ENCODE measurements around the gene EPHA6.

The EPHA6 gene

GRCh38 chr3:97029972-97030371, 215.6 kb downstream of the EPHA6 start:
- ChIA-PET CTCF (no interaction called here), POLR2A (no interaction called here)
- no peak for DNase-seq (ENCODE audit: extremely low spot score)
- TF ChIP-seq PKNOX1 (IDR thresholded peaks at IDR 0.05), result no peak
- no peak for TF ChIP-seq FOXM1 (IDR thresholded peaks at IDR 0.05; ENCODE audit: borderline replicate concordance)
- TF ChIP-seq SUZ12 (IDR thresholded peaks at IDR 0.05), result no peak
- no peak for TF ChIP-seq ARNT (IDR thresholded peaks at IDR 0.05)
- no peak for TF ChIP-seq LEF1 (IDR thresholded peaks at IDR 0.05; ENCODE audit: borderline replicate concordance)
- no peak for TF ChIP-seq CTBP1 (IDR thresholded peaks at IDR 0.05; ENCODE audit: borderline replicate concordance)
- TF ChIP-seq ELF4 (IDR thresholded peaks at IDR 0.05), result no peak
- no peak for TF ChIP-seq TARDBP (IDR thresholded peaks at IDR 0.05)

GRCh38 chr3:97037294-97037943, 223.0 kb downstream of the EPHA6 start:
- ChIA-PET CTCF (interaction anchor here (0.6 kb wide), 1 partner anchor 128 kb away, joined by 3 read pairs; no protein-coding TSS in a partner anchor), POLR2A (no interaction called here)
- no peak for DNase-seq (ENCODE audit: extremely low spot score)
- TF ChIP-seq PKNOX1 (IDR thresholded peaks at IDR 0.05) (no peak), BHLHE40 (IDR thresholded peaks at IDR 0.05; ENCODE audit: borderline replicate concordance) (no peak), L3MBTL2 (conservative IDR thresholded peaks at IDR 0.05) (no peak), FOXK2 (IDR thresholded peaks at IDR 0.05) (no peak), ZNF384 (IDR thresholded peaks at IDR 0.05) (no peak), CTBP1 (IDR thresholded peaks at IDR 0.05; ENCODE audit: borderline replicate concordance) (no peak)

GRCh38 chr3:97043411-97043810, 229.0 kb downstream of the EPHA6 start:
- no peak for TF ChIP-seq HDGF (IDR thresholded peaks at IDR 0.05; ENCODE audit: borderline replicate concordance)
- TF ChIP-seq SP1 (IDR thresholded peaks at IDR 0.05), result no peak
- no peak for TF ChIP-seq FOXM1 (IDR thresholded peaks at IDR 0.05; ENCODE audit: borderline replicate concordance)
- no peak for TF ChIP-seq L3MBTL2 (conservative IDR thresholded peaks at IDR 0.05)
- TF ChIP-seq SUZ12 (IDR thresholded peaks at IDR 0.05), result no peak
- no peak for TF ChIP-seq NFRKB (IDR thresholded peaks at IDR 0.05)
- TF ChIP-seq FOXA1 (IDR thresholded peaks at IDR 0.05), result no peak
- no peak for TF ChIP-seq TARDBP (IDR thresholded peaks at IDR 0.05)
- no peak for TF ChIP-seq CTBP1 (IDR thresholded peaks at IDR 0.05; ENCODE audit: borderline replicate concordance)
- no peak for TF ChIP-seq FOXK2 (IDR thresholded peaks at IDR 0.05)
- no peak for TF ChIP-seq LEF1 (IDR thresholded peaks at IDR 0.05; ENCODE audit: borderline replicate concordance)
- TF ChIP-seq ELF4 (IDR thresholded peaks at IDR 0.05), result no peak
- no peak for TF ChIP-seq ARNT (IDR thresholded peaks at IDR 0.05)
- TF ChIP-seq PKNOX1 (IDR thresholded peaks at IDR 0.05), result no peak
- no peak for TF ChIP-seq BHLHE40 (IDR thresholded peaks at IDR 0.05; ENCODE audit: borderline replicate concordance)
- no peak for TF ChIP-seq ZNF384 (IDR thresholded peaks at IDR 0.05)
- CTCF ChIA-PET, result no interaction called here
- no peak for DNase-seq (ENCODE audit: extremely low spot score)
- POLR2A ChIA-PET, result no interaction called here

- TF ChIP-seq TARDBP (IDR thresholded peaks at IDR 0.05) (no peak), BHLHE40 (IDR thresholded peaks at IDR 0.05; ENCODE audit: borderline replicate concordance) (no peak)
- no peak for DNase-seq (ENCODE audit: extremely low spot score)
- ChIA-PET POLR2A (no interaction called here), CTCF (no interaction called here)
These were observed 243.0 kb downstream of the EPHA6 start for GRCh38 chr3:97057365-97057764.

GRCh38 chr3:97059168-97059567, 244.8 kb downstream of the EPHA6 start:
- POLR2A ChIA-PET, result no interaction called here

GRCh38 chr3:97066531-97066930, 252.1 kb downstream of the EPHA6 start:
- ChIA-PET POLR2A (no interaction called here), CTCF (no interaction called here)
- TF ChIP-seq FOXM1 (IDR thresholded peaks at IDR 0.05; ENCODE audit: borderline replicate concordance) (no peak), CTBP1 (IDR thresholded peaks at IDR 0.05; ENCODE audit: borderline replicate concordance) (no peak), L3MBTL2 (conservative IDR thresholded peaks at IDR 0.05) (no peak), TARDBP (IDR thresholded peaks at IDR 0.05) (no peak), ZNF384 (IDR thresholded peaks at IDR 0.05) (no peak), HDGF (IDR thresholded peaks at IDR 0.05; ENCODE audit: borderline replicate concordance) (no peak), ELF4 (IDR thresholded peaks at IDR 0.05) (no peak), NFRKB (IDR thresholded peaks at IDR 0.05) (no peak), BHLHE40 (IDR thresholded peaks at IDR 0.05; ENCODE audit: borderline replicate concordance) (no peak)
- DNase-seq (ENCODE audit: extremely low spot score), result no peak

More at GRCh38 chr3:97059168-97059567, 244.8 kb downstream of the EPHA6 start:
- CTCF ChIA-PET, result no interaction called here
- no peak for DNase-seq (ENCODE audit: extremely low spot score)
- no peak for TF ChIP-seq NFRKB (IDR thresholded peaks at IDR 0.05)
- no peak for TF ChIP-seq LEF1 (IDR thresholded peaks at IDR 0.05; ENCODE audit: borderline replicate concordance)
- no peak for TF ChIP-seq PKNOX1 (IDR thresholded peaks at IDR 0.05)
- no peak for TF ChIP-seq HDGF (IDR thresholded peaks at IDR 0.05; ENCODE audit: borderline replicate concordance)
- TF ChIP-seq FOXK2 (IDR thresholded peaks at IDR 0.05), result no peak
- no peak for TF ChIP-seq ELF4 (IDR thresholded peaks at IDR 0.05)
- TF ChIP-seq ZNF384 (IDR thresholded peaks at IDR 0.05), result no peak
- TF ChIP-seq L3MBTL2 (conservative IDR thresholded peaks at IDR 0.05), result no peak
- no peak for TF ChIP-seq SUZ12 (IDR thresholded peaks at IDR 0.05)
- no peak for TF ChIP-seq FOXA1 (IDR thresholded peaks at IDR 0.05)

Data from HEK293T (cell line).